Superior temporal gyrus (tissue), 1 donor: ENCODE data around the gene SLC22A16.

Source experiments
- DNase-seq: peaks from one replicate; pipeline ENCODE4 v3.0.0-alpha.2; 2016; ENCODE audit errors: extremely low spot score

Gene SLC22A16

DNA sequence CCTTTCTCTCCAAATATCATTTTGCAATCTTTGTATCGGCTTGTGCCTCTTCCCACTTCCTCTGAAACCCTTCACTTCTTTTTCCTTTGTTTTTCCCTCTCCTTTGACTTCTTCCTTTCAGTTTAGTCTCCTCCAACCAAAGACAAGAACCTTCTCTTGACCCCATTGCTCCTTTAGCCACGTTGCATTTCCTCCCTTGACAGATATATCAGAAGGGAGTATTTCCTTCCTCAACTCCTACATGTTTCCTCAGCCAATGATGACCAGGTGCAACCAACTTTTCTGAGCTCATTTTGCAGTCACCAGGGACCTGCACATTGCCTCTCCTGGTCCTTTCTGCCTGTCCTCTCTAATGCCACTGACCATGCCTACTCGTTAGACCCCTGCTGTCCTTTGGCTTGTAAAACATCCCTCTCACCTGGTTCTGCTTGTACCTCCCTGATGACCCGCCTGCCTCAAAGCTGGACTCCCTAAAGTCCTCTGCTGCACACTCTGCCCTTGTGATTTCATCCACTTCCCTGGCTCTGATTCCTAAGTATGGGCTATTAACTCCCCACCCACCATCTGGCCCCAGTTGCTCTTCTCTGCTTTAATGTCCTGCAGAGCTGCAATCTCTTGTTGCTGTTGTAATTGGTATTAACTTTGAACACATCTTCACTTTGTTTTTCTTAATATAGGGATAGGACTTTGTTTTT lies 27.4 kb downstream of the SLC22A16 start:
- no peak for DNase-seq

GRCh38 chr6:110447761-110448160 lies 28.7 kb downstream of the SLC22A16 start:
- DNase-seq, result no peak

DNA sequence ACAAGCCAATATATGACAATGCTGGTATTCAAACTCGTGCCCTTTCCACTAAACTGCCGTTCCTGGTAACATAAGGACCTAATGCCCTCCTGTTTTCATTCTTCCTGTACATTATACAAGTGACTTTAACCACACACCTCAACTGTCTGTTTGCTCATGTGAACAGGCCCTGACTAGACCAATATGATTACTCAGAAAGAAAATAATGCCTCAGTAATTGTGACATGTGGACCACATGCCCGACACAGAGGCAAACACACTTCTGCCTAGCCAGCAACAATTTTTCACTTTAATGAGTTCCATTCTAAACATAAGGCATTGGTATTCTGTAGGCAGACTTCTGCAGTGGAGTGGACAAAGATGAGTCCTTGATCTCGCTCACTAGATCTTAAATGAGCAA lies 30.0 kb downstream of the SLC22A16 start:
- no peak for DNase-seq

DNA sequence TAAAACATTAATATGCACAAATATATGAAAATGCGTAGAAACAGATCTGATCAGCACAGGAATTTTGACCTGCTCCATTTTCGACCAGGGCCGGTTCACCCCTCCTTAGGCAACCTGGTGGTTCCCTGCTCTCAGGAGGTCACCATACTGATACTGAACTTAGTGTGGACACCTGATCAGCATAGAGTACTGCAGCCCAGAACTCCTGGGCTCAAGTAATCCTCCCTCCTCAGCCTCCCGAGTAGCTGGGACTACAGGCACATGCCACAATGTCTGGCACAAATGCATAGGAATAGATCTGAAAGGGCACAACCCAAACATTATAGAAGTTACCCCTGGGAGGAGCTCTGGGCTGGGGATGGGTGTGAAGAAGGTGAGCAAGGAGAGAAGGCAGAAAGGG lies 36.4 kb downstream of the SLC22A16 start:
- DNase-seq, result no peak

GRCh38 chr6:110439356-110439755 lies 37.1 kb downstream of the SLC22A16 start:
- DNase-seq, result no peak

GRCh38 chr6:110434961-110435602 lies 41.3 kb downstream of the SLC22A16 start:
- no peak for DNase-seq

DNA sequence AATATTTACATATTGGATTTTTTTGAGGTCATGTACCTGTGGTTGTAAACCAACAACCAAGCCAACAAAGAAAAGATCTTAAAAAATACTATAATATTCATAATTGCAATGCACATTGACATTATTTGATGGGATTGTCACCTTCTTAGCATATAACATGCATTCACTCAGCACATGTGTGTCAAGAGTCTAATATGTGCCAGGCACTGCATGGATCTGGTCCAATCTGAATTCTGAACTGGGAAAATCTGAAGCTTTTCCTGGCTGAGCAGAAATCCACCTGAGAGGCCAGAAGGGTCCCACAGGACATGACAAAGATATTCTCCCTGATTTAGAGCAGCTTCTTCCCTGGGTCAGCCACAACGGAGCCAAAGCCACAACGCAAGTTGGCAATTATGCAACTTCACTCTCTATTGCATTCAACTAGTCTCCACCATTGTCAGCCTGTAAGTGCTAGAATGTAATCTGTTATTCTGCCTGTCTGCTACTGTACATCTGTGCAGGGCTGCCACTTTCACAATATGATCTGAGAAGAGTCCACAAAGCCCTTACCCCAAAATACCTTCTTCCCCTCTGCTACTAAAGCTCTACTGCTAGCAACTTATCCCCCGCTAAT lies 44.0 kb downstream of the SLC22A16 start:
- no peak for DNase-seq

- no peak for DNase-seq
Observed at GRCh38 chr6:110430741-110431140, 45.7 kb downstream of the SLC22A16 start.

GRCh38 chr6:110430236-110430635 lies 46.2 kb downstream of the SLC22A16 start:
- DNase-seq, result no peak

- DNase-seq, result no peak
Observed at GRCh38 chr6:110428153-110428552, 48.3 kb downstream of the SLC22A16 start.

- DNase-seq, result no peak
Observed at GRCh38 chr6:110425816-110426215, 50.6 kb downstream of the SLC22A16 start.

- DNase-seq, result no peak
Observed at GRCh38 chr6:110422444-110422822, 54.0 kb downstream of the SLC22A16 start.

- DNase-seq, result no peak
Observed at GRCh38 chr6:110421749-110422443, 54.5 kb downstream of the SLC22A16 start.

DNA sequence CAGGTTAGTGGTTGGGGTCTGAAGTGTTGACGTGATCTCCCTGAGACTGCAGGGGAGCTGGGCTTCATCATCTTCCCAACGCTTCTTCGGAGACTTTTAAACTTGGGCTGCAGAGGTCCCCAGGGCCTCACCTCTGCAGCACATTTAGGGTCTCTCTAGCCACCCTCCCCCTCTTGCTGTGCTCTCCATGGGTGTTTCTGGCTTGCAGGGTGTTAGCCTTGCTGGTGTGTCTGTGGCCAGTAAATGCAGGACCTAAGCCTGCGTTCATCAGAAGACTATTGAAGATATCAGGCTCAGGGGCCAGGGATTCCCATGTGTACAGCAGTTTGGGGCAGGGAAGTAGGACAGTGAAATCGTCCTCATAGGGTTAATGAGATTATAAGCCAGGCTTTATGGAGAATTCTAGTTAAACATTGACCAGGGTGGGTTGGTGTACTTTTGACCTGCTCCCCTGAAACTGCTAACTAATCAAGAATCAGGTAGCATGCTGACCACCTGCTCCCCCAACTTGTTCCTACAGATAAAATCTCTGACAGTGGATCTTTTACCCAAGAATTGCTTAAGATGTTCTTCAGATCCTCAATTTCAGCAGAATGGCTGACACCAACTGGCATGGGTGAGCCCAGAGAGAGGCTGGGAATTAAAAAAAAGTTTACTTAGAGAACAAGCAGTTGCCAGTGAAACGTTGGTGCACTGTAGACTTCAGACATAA lies 57.2 kb downstream of the SLC22A16 start:
- no peak for DNase-seq

DNA sequence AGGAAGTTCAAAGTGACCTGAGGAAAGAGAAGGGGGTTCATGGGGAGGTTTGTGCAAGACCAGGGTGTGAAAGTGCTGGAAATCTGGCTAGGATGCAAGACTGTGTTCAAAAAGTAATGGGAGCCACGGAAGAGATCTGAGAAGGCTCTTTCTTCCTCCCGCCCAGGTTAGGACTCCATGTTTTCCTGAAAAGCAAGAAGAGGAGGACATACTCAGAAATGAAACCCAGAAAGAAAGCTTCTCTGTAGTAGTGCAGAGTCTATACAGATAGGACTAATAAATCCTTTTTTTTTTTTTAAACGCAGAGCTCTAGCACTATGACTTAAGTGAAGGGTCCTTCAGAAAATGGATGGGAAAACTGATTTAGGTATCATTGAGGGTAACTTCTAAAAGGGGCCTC lies 57.8 kb downstream of the SLC22A16 start:
- DNase-seq, result no peak

DNA sequence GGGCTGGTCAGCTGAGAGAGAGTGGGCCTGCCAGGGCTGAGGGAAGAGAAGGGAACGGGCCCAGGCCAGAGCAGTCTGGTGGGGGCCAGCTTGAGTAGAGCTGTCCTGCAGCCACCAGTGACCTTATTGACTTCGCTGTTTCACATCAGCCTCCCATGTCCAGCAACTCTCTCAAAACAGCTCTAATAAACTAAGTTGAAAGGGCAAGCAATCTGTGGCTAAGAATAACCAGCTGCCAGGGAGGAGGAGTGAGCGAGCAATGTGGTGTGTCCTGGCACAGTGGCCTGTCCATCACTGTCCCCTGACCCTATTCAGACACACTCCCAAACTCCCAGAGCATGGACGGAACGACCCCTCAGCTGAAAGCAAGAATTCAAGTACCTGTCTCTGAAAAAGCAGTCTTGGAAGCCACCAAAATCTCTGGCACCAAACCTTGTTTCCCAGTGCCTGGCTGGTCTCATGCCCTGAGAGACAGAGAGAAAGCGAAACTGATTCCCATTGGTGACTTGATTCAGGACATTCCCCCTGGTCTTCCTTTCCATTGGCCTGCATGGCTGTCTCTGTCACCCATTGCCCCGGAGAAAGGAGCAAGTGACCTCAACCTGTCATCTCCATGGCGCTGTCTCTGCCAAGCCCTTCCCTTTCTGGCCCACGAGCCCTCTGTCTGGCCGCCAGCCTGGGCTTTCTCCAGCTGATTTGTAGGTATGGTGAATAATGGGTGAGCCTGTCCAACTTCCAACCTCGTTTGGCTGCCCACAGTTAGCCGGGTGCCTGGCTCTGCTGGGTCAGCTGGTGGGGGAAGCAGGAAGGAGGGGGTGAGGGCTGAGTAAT lies 61.1 kb downstream of the SLC22A16 start, which contains the start of gene DDO:
DDO (minus strand) TSS at position 490 of the 831 bp plus-strand sequence. CDS start 2,113 bp downstream, outside the sequence.
- DNase-seq, result peak; percentile 93

DNA sequence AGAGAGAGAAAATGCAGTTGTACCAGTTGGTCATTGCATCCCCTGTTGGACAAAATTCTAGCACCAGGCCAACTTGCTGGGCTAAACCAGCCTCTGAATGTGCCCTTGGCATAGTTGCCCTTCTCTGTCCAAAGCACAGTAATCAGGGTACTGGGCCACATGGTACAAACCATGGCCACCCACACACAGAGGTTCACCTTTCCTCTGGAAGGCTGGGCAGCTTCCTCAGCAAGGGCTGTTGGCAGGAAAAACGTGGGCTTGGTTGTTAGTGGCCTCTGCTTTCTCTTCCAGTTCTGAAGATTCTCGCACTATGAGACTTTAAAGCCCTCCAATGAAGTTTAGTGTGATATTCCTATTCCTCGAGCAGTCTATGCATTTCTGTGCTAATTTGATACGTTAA lies 61.7 kb downstream of the SLC22A16 start:
- DNase-seq, result no peak

- no peak for DNase-seq
Observed at GRCh38 chr6:110412360-110412759, 64.1 kb downstream of the SLC22A16 start.

DNA sequence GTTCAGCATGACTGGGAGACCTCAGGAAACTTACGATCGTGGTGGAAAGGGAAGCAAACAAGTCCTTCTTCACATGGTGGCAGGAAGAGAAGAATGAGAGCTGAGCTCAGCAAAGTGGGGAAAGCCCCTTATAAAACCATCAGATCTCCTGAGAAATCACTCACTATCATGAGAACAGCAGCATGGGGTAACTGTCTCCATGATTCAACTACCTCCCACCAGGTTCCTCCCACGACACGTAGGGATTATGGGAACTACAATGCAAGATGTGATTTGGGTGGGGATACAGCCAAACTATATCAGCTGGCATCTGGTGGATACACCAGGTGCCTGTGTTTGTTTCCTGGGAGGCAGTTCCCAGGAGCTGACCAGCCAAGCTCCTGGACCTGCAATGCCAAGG lies 65.9 kb downstream of the SLC22A16 start:
- no peak for DNase-seq

DNA sequence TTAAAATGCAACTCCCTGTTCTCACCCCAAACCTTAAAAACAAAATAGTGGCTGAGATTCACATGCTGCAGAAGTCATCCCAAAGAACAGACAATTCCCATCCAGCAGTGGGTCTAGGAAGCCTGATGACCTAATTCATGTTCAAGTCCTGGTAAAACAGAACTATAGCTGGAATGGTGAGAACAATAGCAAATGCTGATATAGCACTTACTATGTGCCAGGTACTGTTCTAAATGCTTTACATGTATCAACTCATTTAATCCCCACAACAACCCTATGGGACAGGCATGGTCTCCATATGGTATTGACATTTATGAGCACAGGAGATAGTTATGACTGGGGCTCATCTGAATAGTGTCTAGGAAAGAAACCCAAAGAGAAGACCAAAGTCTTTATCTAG lies 66.6 kb downstream of the SLC22A16 start:
- DNase-seq, result no peak

GRCh38 chr6:110408901-110409300 lies 67.5 kb downstream of the SLC22A16 start:
- no peak for DNase-seq
